ENCODE data around the gene PTPN13. TPM values are rescaled to one million over a fixed set of nuclear protein-coding genes. Genes with fewer than 3 reads are reported as not detected.
A peak's percentile ranks its signal among the peaks of the same experiment; 100 is the strongest.

The PTPN13 gene
- total RNA-seq, 3 donors from 2014 or later, result 0.89 to 2.2 (median 0.92) TPM

DNA sequence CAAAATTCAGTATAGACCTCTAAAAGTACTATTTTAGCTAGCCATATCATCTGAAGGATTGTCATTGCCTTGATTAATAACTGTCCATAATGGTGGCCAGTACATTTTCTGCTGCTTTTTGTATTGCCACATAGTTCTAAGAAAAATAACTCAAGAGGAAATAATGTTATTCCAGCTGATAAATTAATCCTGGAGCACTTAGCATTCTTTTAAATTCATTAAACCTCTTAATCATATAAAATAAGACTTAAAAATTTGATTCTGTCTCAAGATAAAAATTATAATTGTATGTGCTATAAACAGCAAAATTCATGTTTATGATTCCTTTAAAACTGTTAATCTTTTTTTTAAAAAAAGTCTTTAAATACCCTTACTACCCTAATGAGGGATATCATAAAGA is 12.7 kb downstream of the PTPN13 start:
- Mint-ChIP-seq H3K4me3 (no peak overlapping the region), H3K9me3 (no peaks in the 10 kb centered on the region)

GRCh38 chr4:86608757-86609375 is 14.8 kb downstream of the PTPN13 start:
- no peaks in the 10 kb centered on the region for H3K27me3 Mint-ChIP-seq (ENCODE audit: low read depth)
- no peak for ATAC-seq
- no peak overlapping the region for H3K4me3 Mint-ChIP-seq
- H3K9me3 Mint-ChIP-seq, result no peaks in the 10 kb centered on the region
- no peaks in the 10 kb centered on the region for H3K4me1 Mint-ChIP-seq (ENCODE audit: low read depth)
- DNase-seq, result no peak
- H3K36me3 Mint-ChIP-seq (ENCODE audit: insufficient read depth), result no peaks in the 10 kb centered on the region

More for the DNA sequence above, 12.7 kb downstream of the PTPN13 start:
- DNase-seq (no peak), ATAC-seq (no peak)
- no peaks in the 10 kb centered on the region for H3K4me1 Mint-ChIP-seq (ENCODE audit: low read depth)
- no peaks in the 10 kb centered on the region for H3K36me3 Mint-ChIP-seq (ENCODE audit: insufficient read depth)
- H3K27me3 Mint-ChIP-seq (ENCODE audit: low read depth), result no peaks in the 10 kb centered on the region

DNA sequence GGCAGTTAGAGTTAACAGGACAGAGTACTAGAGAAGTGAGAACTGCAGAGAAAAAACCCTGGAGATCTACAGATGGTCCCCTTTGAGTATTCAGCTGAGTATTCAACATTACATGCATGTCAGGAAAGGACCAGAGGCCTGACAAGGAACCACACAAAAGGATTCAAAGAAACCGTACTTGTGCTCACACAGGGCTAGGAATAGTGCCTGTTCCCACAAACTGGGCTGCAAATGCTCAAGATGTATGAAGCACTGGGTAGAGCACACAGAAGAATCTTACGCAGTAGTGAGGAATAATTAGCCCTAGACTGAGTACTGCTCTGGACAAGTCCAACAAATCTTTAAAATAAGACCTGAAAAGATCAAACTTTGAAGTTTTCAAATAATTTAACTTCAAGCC is 17.6 kb downstream of the PTPN13 start:
- Mint-ChIP-seq H3K4me3 (no peak overlapping the region), H3K4me1 (ENCODE audit: low read depth) (no peaks in the 10 kb centered on the region), H3K9me3 (no peaks in the 10 kb centered on the region), H3K27me3 (ENCODE audit: low read depth) (no peaks in the 10 kb centered on the region), H3K36me3 (ENCODE audit: insufficient read depth) (no peaks in the 10 kb centered on the region)
- ATAC-seq (no peak), DNase-seq (no peak)

GRCh38 chr4:86613734-86614133 is 19.6 kb downstream of the PTPN13 start:
- ATAC-seq, result no peak
- Mint-ChIP-seq H3K4me3 (no peak overlapping the region), H3K4me1 (ENCODE audit: low read depth) (no peaks in the 10 kb centered on the region), H3K27me3 (ENCODE audit: low read depth) (no peaks in the 10 kb centered on the region), H3K9me3 (no peaks in the 10 kb centered on the region), H3K36me3 (ENCODE audit: insufficient read depth) (no peaks in the 10 kb centered on the region)
- no peak for DNase-seq

GRCh38 chr4:86614865-86615264 is 20.8 kb downstream of the PTPN13 start:
- DNase-seq (no peak), ATAC-seq (no peak)
- Mint-ChIP-seq H3K27me3 (ENCODE audit: low read depth) (no peaks in the 10 kb centered on the region), H3K4me1 (ENCODE audit: low read depth) (no peaks in the 10 kb centered on the region), H3K4me3 (no peak overlapping the region), H3K9me3 (no peaks in the 10 kb centered on the region), H3K36me3 (ENCODE audit: insufficient read depth) (no peaks in the 10 kb centered on the region)

DNA sequence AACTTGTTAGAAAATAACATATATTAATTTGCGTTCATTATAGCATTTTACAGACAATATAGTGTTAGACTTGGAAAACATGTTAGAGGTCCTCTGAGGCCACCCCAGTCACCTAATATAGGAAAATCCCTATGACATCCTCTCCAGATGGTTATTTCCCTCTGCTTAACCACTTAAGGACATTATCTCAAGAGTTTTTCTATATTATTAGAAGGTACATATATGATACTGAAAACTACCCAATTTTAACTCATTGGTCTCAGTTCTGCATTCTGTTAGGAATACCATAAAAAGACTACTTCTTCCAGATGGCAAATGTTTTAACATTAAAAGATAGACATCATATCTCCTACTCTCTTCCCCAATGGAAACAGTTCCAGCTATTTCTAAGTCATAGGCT is 21.4 kb downstream of the PTPN13 start:
- Mint-ChIP-seq H3K36me3 (ENCODE audit: insufficient read depth) (no peaks in the 10 kb centered on the region), H3K27me3 (ENCODE audit: low read depth) (no peaks in the 10 kb centered on the region), H3K4me3 (no peak overlapping the region), H3K4me1 (ENCODE audit: low read depth) (no peaks in the 10 kb centered on the region), H3K9me3 (no peaks in the 10 kb centered on the region)
- DNase-seq, result no peak
- ATAC-seq, result no peak

DNA sequence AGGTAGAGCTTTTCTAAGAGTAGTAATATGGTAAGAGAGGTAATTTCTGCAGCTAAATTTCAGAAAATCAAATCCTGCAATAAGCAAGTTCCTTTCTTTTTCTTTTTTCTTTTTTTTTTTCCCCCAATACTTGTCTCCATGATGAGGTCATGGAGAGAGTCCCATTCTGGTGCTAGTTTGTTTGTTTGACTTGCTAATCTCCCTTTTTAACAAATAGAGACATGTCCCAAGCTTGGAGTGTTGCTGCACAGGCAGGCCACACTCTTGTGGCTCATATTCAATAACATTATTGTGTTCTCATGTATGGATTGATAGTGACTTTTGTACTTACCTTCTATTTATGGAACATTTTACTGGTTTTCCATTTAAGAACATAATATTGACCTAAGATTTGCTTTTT is 25.5 kb downstream of the PTPN13 start:
- no peak for DNase-seq
- no peak for ATAC-seq
- no peaks in the 10 kb centered on the region for H3K27me3 Mint-ChIP-seq (ENCODE audit: low read depth)

DNA sequence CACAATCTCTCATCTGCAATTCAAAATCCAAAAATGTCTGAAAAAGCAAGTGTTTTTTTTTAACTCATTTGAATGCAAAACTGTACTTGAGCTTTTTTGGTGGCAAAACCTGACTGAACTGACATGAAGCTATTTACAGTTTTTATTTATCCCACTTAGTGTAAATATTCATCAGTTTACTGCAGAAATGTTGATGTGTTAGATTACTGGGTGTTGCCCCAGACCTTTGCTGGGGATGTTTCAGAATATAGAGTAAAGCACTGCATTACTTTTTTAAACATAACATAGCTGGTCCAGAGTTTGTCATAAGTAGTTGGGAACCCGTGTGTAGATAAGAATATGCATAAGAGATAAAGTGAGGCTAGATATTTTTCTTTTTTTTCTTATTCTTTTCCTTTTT is 27.3 kb downstream of the PTPN13 start:
- DNase-seq (no peak), ATAC-seq (no peak)
- Mint-ChIP-seq H3K4me1 (ENCODE audit: low read depth) (no peaks in the 10 kb centered on the region), H3K4me3 (no peak overlapping the region), H3K27me3 (ENCODE audit: low read depth) (no peaks in the 10 kb centered on the region), H3K9me3 (no peaks in the 10 kb centered on the region), H3K36me3 (ENCODE audit: insufficient read depth) (no peaks in the 10 kb centered on the region)

More for the DNA sequence above, 25.5 kb downstream of the PTPN13 start:
- Mint-ChIP-seq H3K36me3 (ENCODE audit: insufficient read depth) (no peaks in the 10 kb centered on the region), H3K4me1 (ENCODE audit: low read depth) (no peaks in the 10 kb centered on the region), H3K4me3 (no peak overlapping the region), H3K9me3 (no peaks in the 10 kb centered on the region)

DNA sequence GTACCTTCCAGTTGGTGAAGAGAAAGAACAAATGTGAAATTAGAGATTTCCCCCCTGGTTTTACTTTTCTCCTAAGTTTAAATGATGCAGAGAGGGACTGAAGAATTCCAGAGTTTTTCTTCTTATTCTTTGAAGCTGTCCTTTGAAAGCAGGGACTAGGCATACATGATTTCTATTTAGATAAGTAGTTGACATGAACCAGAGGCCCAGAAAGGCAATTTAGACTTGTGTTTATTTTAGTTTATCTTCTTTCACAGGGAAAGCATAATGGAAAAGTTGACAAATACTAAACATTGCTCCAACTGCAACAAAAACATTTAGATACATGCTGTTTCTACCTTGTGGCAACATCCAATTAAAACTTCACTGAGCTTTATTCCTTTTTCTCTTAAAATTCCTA is 32.0 kb downstream of the PTPN13 start:
- no peaks in the 10 kb centered on the region for H3K4me1 Mint-ChIP-seq (ENCODE audit: low read depth)
- H3K36me3 Mint-ChIP-seq (ENCODE audit: insufficient read depth), result no peaks in the 10 kb centered on the region
- H3K4me3 Mint-ChIP-seq, result no peak overlapping the region
- ATAC-seq, result no peak
- no peaks in the 10 kb centered on the region for H3K9me3 Mint-ChIP-seq
- no peak for DNase-seq
- no peaks in the 10 kb centered on the region for H3K27me3 Mint-ChIP-seq (ENCODE audit: low read depth)

DNA sequence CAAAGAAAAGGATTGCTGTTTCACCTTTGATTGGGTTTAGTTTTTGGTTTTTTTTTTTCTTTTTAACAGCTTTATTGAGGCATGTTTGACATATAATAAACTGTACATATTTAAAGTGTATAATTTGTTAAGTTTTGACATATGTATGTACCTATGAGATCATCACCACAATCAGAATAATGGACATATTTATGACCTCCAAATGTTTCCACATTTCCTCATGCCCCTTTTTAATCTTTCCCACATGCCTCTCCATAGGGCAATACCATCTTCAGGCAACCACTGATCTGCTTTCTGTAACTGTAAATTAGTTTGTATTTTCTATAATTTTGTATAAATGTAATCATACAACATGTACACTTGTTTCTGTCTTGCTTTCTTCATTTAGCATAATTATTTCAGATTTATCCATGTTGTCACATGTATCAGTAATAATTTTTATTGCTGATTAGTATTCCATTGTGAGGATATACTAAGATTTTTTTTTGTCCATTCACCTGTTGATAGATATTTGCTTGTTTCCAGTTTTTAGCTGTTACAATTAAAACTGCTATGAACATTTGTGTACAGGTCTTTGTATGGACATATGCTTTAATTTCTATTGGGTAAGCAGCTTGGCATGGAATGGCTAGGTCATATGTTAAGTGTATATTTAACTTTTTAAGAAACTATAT is 33.5 kb downstream of the PTPN13 start:
- Mint-ChIP-seq H3K9me3 (no peaks in the 10 kb centered on the region), H3K4me3 (no peak overlapping the region), H3K36me3 (ENCODE audit: insufficient read depth) (no peaks in the 10 kb centered on the region), H3K4me1 (ENCODE audit: low read depth) (no peaks in the 10 kb centered on the region), H3K27me3 (ENCODE audit: low read depth) (no peaks in the 10 kb centered on the region)
- DNase-seq, result no peak
- no peak for ATAC-seq

- ATAC-seq (no peak), DNase-seq (no peak)
- no peak overlapping the region for H3K4me3 Mint-ChIP-seq
- no peaks in the 10 kb centered on the region for H3K36me3 Mint-ChIP-seq (ENCODE audit: insufficient read depth)
- no peaks in the 10 kb centered on the region for H3K27me3 Mint-ChIP-seq (ENCODE audit: low read depth)
- H3K9me3 Mint-ChIP-seq, result peaks cover 2% of the 10 kb centered on the region
- H3K4me1 Mint-ChIP-seq (ENCODE audit: low read depth), result no peaks in the 10 kb centered on the region
Observed at GRCh38 chr4:86630629-86631028, 36.5 kb downstream of the PTPN13 start.

DNA sequence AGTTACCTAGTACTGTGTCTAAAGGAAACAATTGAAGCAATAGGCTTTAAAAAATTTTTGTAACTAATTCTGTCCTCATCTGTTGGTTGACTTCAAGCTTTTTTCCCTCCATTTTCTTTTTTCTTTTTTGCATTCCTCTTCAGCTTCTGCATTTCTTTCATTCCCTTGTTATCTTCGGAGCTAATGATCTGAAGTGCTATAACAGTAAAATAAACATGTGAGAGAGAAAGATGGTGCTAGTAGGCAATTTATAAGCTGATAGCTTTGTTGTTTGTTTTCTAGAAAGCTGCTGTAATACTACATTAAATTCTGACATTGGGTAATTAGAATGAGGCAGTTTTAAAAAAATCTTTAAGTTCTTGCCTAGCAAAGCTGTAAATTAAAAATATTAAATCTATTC is 37.1 kb downstream of the PTPN13 start:
- Mint-ChIP-seq H3K27me3 (ENCODE audit: low read depth) (no peaks in the 10 kb centered on the region), H3K9me3 (peaks cover 2% of the 10 kb centered on the region), H3K4me1 (ENCODE audit: low read depth) (no peaks in the 10 kb centered on the region), H3K36me3 (ENCODE audit: insufficient read depth) (no peaks in the 10 kb centered on the region), H3K4me3 (no peak overlapping the region)
- DNase-seq, result no peak
- no peak for ATAC-seq

DNA sequence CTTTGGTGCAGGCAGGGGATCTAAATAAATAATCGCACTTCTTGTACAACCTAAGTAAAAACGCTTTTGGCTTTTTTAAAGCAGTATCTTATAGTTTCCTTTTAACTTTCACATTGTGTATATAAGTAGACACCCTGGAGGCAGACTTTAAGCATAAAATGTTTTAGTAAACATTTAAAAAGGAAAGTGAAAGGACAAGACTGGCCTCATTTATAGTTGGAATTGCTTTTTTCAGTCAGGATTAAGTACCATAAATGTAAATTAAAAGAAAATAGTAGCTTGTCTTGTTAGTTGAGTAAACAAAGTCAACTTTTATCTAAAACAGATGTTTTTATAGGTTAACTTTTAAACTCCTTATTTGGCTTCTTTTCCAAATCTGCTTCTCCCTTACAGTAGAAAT is 39.7 kb downstream of the PTPN13 start:
- ATAC-seq, result no peak
- H3K9me3 Mint-ChIP-seq, result peaks cover 5% of the 10 kb centered on the region

GRCh38 chr4:86640469-86640868 is 46.4 kb downstream of the PTPN13 start:
- Mint-ChIP-seq H3K27me3 (ENCODE audit: low read depth) (no peaks in the 10 kb centered on the region), H3K9me3 (peaks cover 3% of the 10 kb centered on the region), H3K36me3 (ENCODE audit: insufficient read depth) (peaks cover 4% of the 10 kb centered on the region), H3K4me3 (no peak overlapping the region), H3K4me1 (ENCODE audit: low read depth) (no peaks in the 10 kb centered on the region)
- no peak for ATAC-seq
- DNase-seq, result no peak

More for the DNA sequence above, 39.7 kb downstream of the PTPN13 start:
- DNase-seq, result no peak
- Mint-ChIP-seq H3K27me3 (ENCODE audit: low read depth) (no peaks in the 10 kb centered on the region), H3K4me1 (ENCODE audit: low read depth) (no peaks in the 10 kb centered on the region), H3K36me3 (ENCODE audit: insufficient read depth) (peaks cover 4% of the 10 kb centered on the region), H3K4me3 (no peak overlapping the region)

DNA sequence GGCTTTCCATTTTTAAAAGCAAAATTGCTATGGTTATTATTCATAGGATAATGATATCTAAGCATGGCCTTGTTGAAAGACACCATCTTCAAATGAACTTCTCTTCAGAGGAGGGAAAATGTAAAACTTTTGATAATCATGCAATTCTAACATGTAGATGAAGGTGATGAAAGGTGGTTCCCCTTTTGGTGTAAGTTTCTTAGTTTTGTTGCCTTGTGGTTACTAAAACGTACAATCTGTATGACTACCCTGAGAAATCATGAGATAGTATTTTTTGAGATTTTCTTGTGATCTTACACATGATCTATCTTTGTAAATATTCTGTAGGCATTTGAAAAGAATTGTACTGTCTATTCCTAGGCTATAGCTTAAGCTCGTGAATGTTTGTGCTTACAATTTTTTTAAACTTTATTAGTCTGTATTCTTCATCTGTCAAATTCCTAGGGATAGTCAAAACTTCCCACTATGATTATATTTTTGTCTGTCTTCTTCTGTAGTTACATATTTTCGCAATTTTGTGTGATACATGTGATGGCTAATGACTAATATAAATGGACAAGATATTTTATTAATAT is 47.5 kb downstream of the PTPN13 start:
- Mint-ChIP-seq H3K4me3 (no peak overlapping the region), H3K36me3 (ENCODE audit: insufficient read depth) (peaks cover under 1% of the 10 kb centered on the region)

More for the DNA sequence above, 47.5 kb downstream of the PTPN13 start:
- DNase-seq (no peak), ATAC-seq (peak in 1 of 2 donors; percentile 54)
- H3K4me1 Mint-ChIP-seq (ENCODE audit: low read depth), result no peaks in the 10 kb centered on the region
- peaks cover under 1% of the 10 kb centered on the region for H3K9me3 Mint-ChIP-seq
- no peaks in the 10 kb centered on the region for H3K27me3 Mint-ChIP-seq (ENCODE audit: low read depth)
